A549 (cell line): ENCODE measurements around the gene HTR5A. TPM values are rescaled to one million over a fixed set of nuclear protein-coding genes. Genes with fewer than 3 reads are reported as not detected.

ENCODE experiments used
- ATAC-seq, 2 experiments: fragments of 200-7000 bp in 1 of 2; fragments of >200 bp in 1 of 2; cut with Nextera tagmentation in 1 of 2; cut with Tn5 transposase in 1 of 2; 3 replicates each; pipeline versions ENCODE4 v1.8.0 to v1.9.1; 2018 to 2020; ENCODE audit warnings: mild to moderate bottlenecking in 1 of 2, moderate library complexity in 1 of 2
- CTCF ChIA-PET: fragments of 300-600 bp; sonication (Branson Sonifier 250); formaldehyde crosslinking; extraction: SDS; loops from one replicate; lab custom pipeline; 2021; ENCODE audit warnings: antibody characterized with exemption, inconsistent platforms; lab: Yijun Ruan, JAX
- POLR2A ChIA-PET: fragments of 350-600 bp; formaldehyde crosslinking; extraction: SDS; loops from one replicate; lab custom pipeline; 2021; ENCODE audit warnings: antibody characterized with exemption, inconsistent platforms; lab: Yijun Ruan, JAX
- DNase-seq, 2 experiments: peaks; one replicate each; pipeline versions ENCODE4 v3.0.0 to v3.0.0-alpha.2; 2011 to 2016; ENCODE audit warnings: low read depth in 1 of 2, low spot score in 1 of 2
- FAIRE-seq: peaks from 2 replicates; lab custom pipeline; 2011; peaks lifted over from hg19 to GRCh38; lab: Jason Lieb, UNC
- H3K27ac ChIP-seq, 2 experiments: fragments of >200 bp; sonication (Bioruptor Twin); formaldehyde crosslinking; 3 replicates each; pipeline ENCODE4 v1.5.1; 2016 to 2017
- H3K4me1 ChIP-seq: fragments of >200 bp; sonication (Bioruptor Twin); formaldehyde crosslinking; 3 replicates; pipeline ENCODE4 v1.6.1; 2016
- H3K4me2 ChIP-seq: fragments of >200 bp; sonication (Bioruptor Twin); formaldehyde crosslinking; 3 replicates; pipeline ENCODE4 v1.6.1; 2016
- H3K4me3 ChIP-seq: fragments of >200 bp; sonication (Bioruptor Twin); formaldehyde crosslinking; 3 replicates; pipeline ENCODE4 v1.5.1; 2016
- H3K9me3 ChIP-seq: fragments of >200 bp; sonication (Bioruptor Twin); formaldehyde crosslinking; 3 replicates; pipeline ENCODE4 v1.6.1; 2016
- BCL3 ChIP-seq: fragments of >200 bp; sonication (Bioruptor Twin); formaldehyde crosslinking; IDR thresholded peaks from 3 replicates; pipeline ENCODE4 v1.6.1; 2016
- CTCF ChIP-seq: fragments of >200 bp; sonication (Bioruptor Twin); formaldehyde crosslinking; IDR thresholded peaks from 3 replicates; pipeline ENCODE4 v1.5.1; 2016
- EHMT2 ChIP-seq: fragments of 200-600 bp; sonication (generic); IDR thresholded peaks from 2 replicates; pipeline ENCODE4 v1.6.1; 2016; ENCODE audit warnings: antibody characterized with exemption, low read depth, mild to moderate bottlenecking, moderate library complexity
- FOSB ChIP-seq: fragments of 250-450 bp; sonication (Bioruptor Pico); IDR thresholded peaks from 2 replicates; pipeline ENCODE4 v1.5.0; 2020; ENCODE audit warnings: mild to moderate bottlenecking, moderate library complexity
- FOSL2 ChIP-seq, 2 experiments: fragments of 450-650 bp in 1 of 2; fragments of >200 bp in 1 of 2; sonication (Bioruptor Twin) in 1 of 2; formaldehyde crosslinking; IDR thresholded peaks; 2 replicates each; pipeline versions ENCODE4 v1.5.0 to v1.6.1; 2016 to 2020; ENCODE audit warnings: mild to moderate bottlenecking in 1 of 2, moderate library complexity in 1 of 2
- GATA3 ChIP-seq: IDR thresholded peaks from 2 replicates; pipeline ENCODE4 v1.6.1; 2012; ENCODE audit warnings: borderline replicate concordance
- HOXB13 ChIP-seq: fragments of 250-450 bp; sonication (Bioruptor Pico); IDR thresholded peaks from 2 replicates; pipeline ENCODE4 v1.5.0; 2020; ENCODE audit warnings: low read depth, mild to moderate bottlenecking, moderate library complexity
- KDM1A ChIP-seq: fragments of 200-600 bp; sonication (generic); IDR thresholded peaks from 2 replicates; pipeline ENCODE4 v1.6.1; 2016; ENCODE audit warnings: low read depth, mild to moderate bottlenecking
- MAX ChIP-seq: IDR thresholded peaks from 2 replicates; pipeline ENCODE4 v1.6.1; 2012
- NPAS2 ChIP-seq: fragments of 250-450 bp; sonication (Bioruptor Pico); IDR thresholded peaks from 2 replicates; pipeline ENCODE4 v1.8.0; 2022; ENCODE audit warnings: mild to moderate bottlenecking, moderate library complexity, borderline replicate concordance
- NR3C1 ChIP-seq: fragments of >200 bp; sonication (Bioruptor Twin); formaldehyde crosslinking; IDR thresholded peaks from 3 replicates; pipeline ENCODE4 v1.6.1; 2017
- POLR2A ChIP-seq: IDR thresholded peaks from 2 replicates; pipeline ENCODE4 v1.6.1; 2012; ENCODE audit warnings: mild to moderate bottlenecking, low read length
- RARB ChIP-seq: fragments of 250-450 bp; sonication (Bioruptor Pico); IDR thresholded peaks from 2 replicates; pipeline ENCODE4 v1.8.0; 2021; ENCODE audit warnings: mild to moderate bottlenecking, moderate library complexity
- RCOR1 ChIP-seq: fragments of 150-350 bp; IDR thresholded peaks from 2 replicates; pipeline ENCODE4 v1.6.1; 2014; ENCODE audit warnings: antibody characterized with exemption, low read length, low read depth
- REST ChIP-seq: fragments of 200-600 bp; sonication (generic); IDR thresholded peaks from 2 replicates; pipeline ENCODE4 v1.6.1; 2016; ENCODE audit warnings: antibody characterized with exemption, mild to moderate bottlenecking, moderate library complexity
- SMC3 ChIP-seq: fragments of >200 bp; sonication (Bioruptor Twin); formaldehyde crosslinking; IDR thresholded peaks from 3 replicates; pipeline ENCODE4 v1.6.1; 2018; ENCODE audit warnings: inconsistent platforms
- WGBS: methylation state at CpG from one replicate; pipeline ENCODE4 v1.1.6; 2017; ENCODE audit errors: missing lambda C conversion rate; 5-methylcytosine and 5-hydroxymethylcytosine counted together
- polyA plus RNA-seq, 4 experiments: library from polyadenylated mRNA; depleted of rRNA in 3 of 4; stranded (reverse); fragments of >200 nt; fragmentation: RNase III in 1 of 4; extraction: RNeasy Plus Mini Kit Qiagen cat#74134 plus additional on column Dnase treatment in 1 of 4; gene quantifications; 2 replicates in 3 of 4; 3 replicates in 1 of 4; pipeline ENCODE4 v1.2.3, GENCODE V29; 2011 to 2017

The HTR5A gene
- polyA plus RNA-seq, 2 of the 4 experiments (the other 2 are of a cell fraction): not detected

- ATAC-seq (no peak), FAIRE-seq (no peak), DNase-seq (no peak)
- H3K4me3 ChIP-seq: no peak overlapping the region
- ChIA-PET CTCF (no interaction called here), POLR2A (no interaction called here)
- 32% methylated on average over 4 of the region's 4 CpGs for WGBS
- TF ChIP-seq SMC3 (no peak), FOSB (CRISPR knock-in tag) (no peak), EHMT2 (no peak), REST (no peak), RARB (no peak), NPAS2 (CRISPR knock-in tag) (no peak), CTCF (no peak), RCOR1 (no peak), GATA3 (no peak), NR3C1 (no peak)
- H3K9me3 ChIP-seq: no peaks in the 10 kb centered on the region
- no peaks in the 10 kb centered on the region for H3K4me1 ChIP-seq
- no peak overlapping the region for H3K27ac ChIP-seq
- no peak overlapping the region for H3K4me2 ChIP-seq
Measured at GRCh38 chr7:155051355-155051754, 18.8 kb upstream of the HTR5A start.

- TF ChIP-seq RCOR1 (no peak), FOSL2 (IDR thresholded peaks at IDR 0.05) (no peak), FOSL2 (CRISPR knock-in tag; IDR thresholded peaks at IDR 0.05) (peak; percentile 5; the same call in 1 of the 2 replicates), BCL3 (no peak)
- ATAC-seq (peak; percentile 53 to 62), DNase-seq (no peak), FAIRE-seq (no peak)
- WGBS: 14% methylated on average over 12 of the region's 12 CpGs
- Histone ChIP-seq H3K4me2 (no peak overlapping the region), H3K4me1 (no peaks in the 10 kb centered on the region), H3K9me3 (no peaks in the 10 kb centered on the region), H3K27ac (no peak overlapping the region), H3K4me3 (no peak overlapping the region)
- POLR2A ChIA-PET: no interaction called here
- CTCF ChIA-PET: interaction anchor here (1.5 kb wide), 1 partner anchor 292 kb away, joined by 4 read pairs; no protein-coding TSS in a partner anchor
Measured at GRCh38 chr7:155053002-155053401, 17.1 kb upstream of the HTR5A start.

GRCh38 chr7:155054761-155055160 lies 15.4 kb upstream of the HTR5A start:
- no peak overlapping the region for H3K4me2 ChIP-seq

More at GRCh38 chr7:155054761-155055160, 15.4 kb upstream of the HTR5A start:
- DNase-seq (no peak), FAIRE-seq (no peak)
- ChIA-PET CTCF (no interaction called here), POLR2A (no interaction called here)
- H3K4me3 ChIP-seq: no peak overlapping the region
- H3K4me1 ChIP-seq: no peaks in the 10 kb centered on the region
- no peaks in the 10 kb centered on the region for H3K9me3 ChIP-seq
- no peak for TF ChIP-seq KDM1A
- no peak for TF ChIP-seq MAX
- no peak for TF ChIP-seq HOXB13 (CRISPR knock-in tag)
- no peak for TF ChIP-seq POLR2A
- TF ChIP-seq, all 56 proteins: peak for 0
- 3% methylated on average over 2 of the region's 2 CpGs for WGBS
- H3K27ac ChIP-seq: no peak overlapping the region
- no peak for ATAC-seq
